Measurements from ENCODE around the gene LTB4R.

LTB4R gene

GRCh38 chr14:24269910-24270536 is 41.3 kb upstream of the LTB4R start:
- no peak overlapping the region for H3K4me3 ChIP-seq (ENCODE audit: low read depth, low read length)
- H3K27me3 ChIP-seq (ENCODE audit: insufficient read depth, low read length) = no peaks in the 10 kb centered on the region
- no peak overlapping the region for H2AFZ ChIP-seq (ENCODE audit: low read length, unreplicated experiment)
- peaks cover 4% of the 10 kb centered on the region for H3K4me1 ChIP-seq (ENCODE audit: control insufficient read depth, insufficient read depth, low read length, unreplicated experiment)
- H3K36me3 ChIP-seq (ENCODE audit: insufficient read depth, low read length) = no peaks in the 10 kb centered on the region
- H3K27ac ChIP-seq (ENCODE audit: low read depth, low read length) = no peak overlapping the region
- no peaks in the 10 kb centered on the region for H3K79me2 ChIP-seq (ENCODE audit: control insufficient read depth, insufficient read depth, low read length, unreplicated experiment)

GRCh38 chr14:24270537-24271133 is 40.7 kb upstream of the LTB4R start:
- Histone ChIP-seq H3K36me3 (ENCODE audit: insufficient read depth, low read length) (no peaks in the 10 kb centered on the region), H3K27ac (ENCODE audit: low read depth, low read length) (no peak overlapping the region; the same call in 1 of the 2 replicates), H3K79me2 (ENCODE audit: control insufficient read depth, insufficient read depth, low read length, unreplicated experiment) (no peaks in the 10 kb centered on the region), H3K27me3 (ENCODE audit: insufficient read depth, low read length) (no peaks in the 10 kb centered on the region), H3K4me3 (ENCODE audit: low read depth, low read length) (peak overlapping the region; percentile 84), H2AFZ (ENCODE audit: low read length, unreplicated experiment) (no peak overlapping the region), H3K4me1 (ENCODE audit: control insufficient read depth, insufficient read depth, low read length, unreplicated experiment) (peaks cover 4% of the 10 kb centered on the region)

DNA sequence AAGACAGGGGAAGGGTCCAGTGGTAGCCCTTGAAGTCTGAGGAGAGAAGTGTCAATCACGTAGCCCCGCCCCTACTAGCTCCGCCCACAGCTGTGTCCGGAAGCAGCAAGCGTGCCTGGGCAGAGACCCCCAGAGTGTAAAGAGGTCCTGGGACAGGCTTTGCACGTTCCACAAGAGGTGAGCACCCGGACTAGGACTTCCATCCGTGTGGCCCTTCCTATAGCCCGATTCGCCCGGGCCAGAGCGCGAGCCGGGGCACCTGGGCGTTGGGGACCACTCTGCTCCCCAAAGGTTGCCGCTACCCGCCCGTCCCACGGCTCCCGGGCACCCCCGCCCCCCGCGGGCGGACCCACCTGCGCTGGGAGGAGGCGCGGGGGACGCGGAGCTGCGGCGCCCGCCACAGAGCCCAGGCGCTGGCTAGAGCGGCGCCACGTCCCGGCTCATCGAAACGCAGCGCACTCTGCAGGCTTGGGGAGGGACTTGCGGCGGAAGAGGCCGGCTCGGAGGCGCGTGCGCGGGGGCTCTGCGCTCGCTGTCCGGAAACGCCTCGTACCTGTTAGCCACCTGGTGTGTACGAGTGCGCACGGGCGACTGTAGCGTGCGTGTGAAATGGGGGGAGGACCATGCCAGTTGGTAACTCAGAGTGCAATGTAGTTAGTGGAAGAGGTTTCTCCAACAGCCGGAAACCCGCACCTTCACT is 40.0 kb upstream of the LTB4R start, which contains the start of gene RABGGTA:
RABGGTA (minus strand) TSS at position 464 of the 700 bp plus-strand sequence. CDS start 482 bp downstream, outside the sequence.
- H2AFZ ChIP-seq (ENCODE audit: low read length, unreplicated experiment) = peak within 1 kb of the TSS; percentile 90

DNA sequence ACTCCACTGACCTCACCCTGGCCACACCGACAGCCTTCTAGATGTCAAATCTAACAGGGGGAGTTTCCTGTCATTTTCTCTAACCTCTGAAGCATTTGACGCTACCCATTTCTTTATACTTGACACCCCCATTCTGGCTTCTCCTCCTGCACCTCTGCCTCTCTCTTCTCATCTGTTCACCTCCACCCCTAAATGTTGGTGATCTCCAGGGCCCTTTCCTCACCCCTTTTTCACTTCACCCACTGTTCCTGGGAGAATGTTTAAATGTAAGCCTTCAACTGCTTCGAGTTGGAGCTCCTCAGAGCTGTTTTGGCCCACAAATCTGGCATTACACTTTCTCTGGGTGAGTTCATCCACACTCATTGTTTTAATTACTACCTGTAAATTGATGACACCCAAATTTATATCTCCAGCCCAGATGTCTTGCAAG is 39.5 kb upstream of the LTB4R start:
- H3K36me3 ChIP-seq (ENCODE audit: insufficient read depth, low read length) = no peaks in the 10 kb centered on the region
- no peaks in the 10 kb centered on the region for H3K79me2 ChIP-seq (ENCODE audit: control insufficient read depth, insufficient read depth, low read length, unreplicated experiment)
- peaks cover 4% of the 10 kb centered on the region for H3K4me1 ChIP-seq (ENCODE audit: control insufficient read depth, insufficient read depth, low read length, unreplicated experiment)
- H3K27ac ChIP-seq (ENCODE audit: low read depth, low read length) = no peak overlapping the region
- no peaks in the 10 kb centered on the region for H3K27me3 ChIP-seq (ENCODE audit: insufficient read depth, low read length)
- H3K4me3 ChIP-seq (ENCODE audit: low read depth, low read length) = peak overlapping the region; percentile 84
- H2AFZ ChIP-seq (ENCODE audit: low read length, unreplicated experiment) = peak overlapping the region; percentile 69

More for the DNA sequence above, 40.0 kb upstream of the LTB4R start, which contains the start of gene RABGGTA:
- Histone ChIP-seq H3K4me1 (ENCODE audit: control insufficient read depth, insufficient read depth, low read length, unreplicated experiment) (peaks cover 4% of the 10 kb centered on the region), H3K27ac (ENCODE audit: low read depth, low read length) (peak within 1 kb of the TSS; percentile 75), H3K36me3 (ENCODE audit: insufficient read depth, low read length) (no peaks in the 10 kb centered on the region), H3K79me2 (ENCODE audit: control insufficient read depth, insufficient read depth, low read length, unreplicated experiment) (no peaks in the 10 kb centered on the region), H3K4me3 (ENCODE audit: low read depth, low read length) (peak within 1 kb of the TSS; percentile 84), H3K27me3 (ENCODE audit: insufficient read depth, low read length) (no peaks in the 10 kb centered on the region)

DNA sequence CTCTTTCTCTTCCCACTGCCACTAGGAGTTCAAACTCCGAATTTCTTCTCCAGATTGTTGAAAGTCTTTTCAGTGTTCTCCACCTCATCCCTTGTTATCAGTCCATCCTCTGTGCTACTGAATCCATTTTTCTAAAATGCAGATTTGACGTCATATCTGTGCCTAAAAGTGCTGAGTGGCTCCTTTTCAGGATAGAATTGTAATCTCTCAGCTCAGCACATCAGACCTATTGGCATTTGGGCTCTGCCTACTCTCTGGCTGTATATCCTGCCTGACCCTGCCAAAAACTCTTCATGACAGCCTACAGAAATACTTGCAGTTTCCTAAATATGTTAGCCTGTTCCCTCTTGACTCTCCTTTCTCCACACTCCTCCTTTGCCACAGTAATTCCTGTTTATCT is 38.8 kb upstream of the LTB4R start:
- H3K36me3 ChIP-seq (ENCODE audit: insufficient read depth, low read length) = no peaks in the 10 kb centered on the region
- no peak overlapping the region for H3K27ac ChIP-seq (ENCODE audit: low read depth, low read length)
- H2AFZ ChIP-seq (ENCODE audit: low read length, unreplicated experiment) = peak overlapping the region; percentile 69
- no peaks in the 10 kb centered on the region for H3K27me3 ChIP-seq (ENCODE audit: insufficient read depth, low read length)
- peaks cover 4% of the 10 kb centered on the region for H3K4me1 ChIP-seq (ENCODE audit: control insufficient read depth, insufficient read depth, low read length, unreplicated experiment)
- H3K79me2 ChIP-seq (ENCODE audit: control insufficient read depth, insufficient read depth, low read length, unreplicated experiment) = no peaks in the 10 kb centered on the region
- H3K4me3 ChIP-seq (ENCODE audit: low read depth, low read length) = peak overlapping the region; percentile 84

DNA sequence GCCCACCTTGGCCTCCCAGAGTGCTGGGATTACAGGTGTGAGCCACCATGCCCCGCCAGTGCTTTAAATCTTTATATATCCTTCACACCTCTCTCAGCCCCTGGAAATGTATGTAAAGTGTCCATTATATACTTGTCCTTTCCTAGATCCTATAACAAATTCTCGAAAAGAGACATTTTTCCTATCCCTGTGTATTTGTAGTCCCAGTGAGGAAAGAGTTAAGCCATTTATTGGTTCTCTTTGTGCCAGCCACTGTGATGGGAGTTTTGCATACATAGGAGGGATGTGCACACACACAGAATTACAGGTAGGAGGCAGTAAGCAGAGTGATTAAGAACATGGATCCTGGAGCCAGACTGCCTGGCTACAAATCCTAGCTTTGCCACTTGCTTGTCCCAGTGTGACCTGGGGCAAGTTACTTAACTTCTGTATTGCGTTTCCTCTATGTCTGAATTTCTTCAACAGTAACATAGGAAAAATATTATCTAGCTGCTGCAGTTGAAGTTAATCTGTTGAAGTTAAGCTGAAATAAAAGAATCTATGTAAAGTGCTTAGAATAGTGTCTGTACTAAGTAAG is 37.8 kb upstream of the LTB4R start:
- H2AFZ ChIP-seq (ENCODE audit: low read length, unreplicated experiment) = no peak overlapping the region

GRCh38 chr14:24274101-24274543 is 37.2 kb upstream of the LTB4R start:
- Histone ChIP-seq H3K27ac (ENCODE audit: low read depth, low read length) (no peak overlapping the region), H3K79me2 (ENCODE audit: control insufficient read depth, insufficient read depth, low read length, unreplicated experiment) (no peaks in the 10 kb centered on the region), H3K27me3 (ENCODE audit: insufficient read depth, low read length) (no peaks in the 10 kb centered on the region), H3K36me3 (ENCODE audit: insufficient read depth, low read length) (no peaks in the 10 kb centered on the region), H3K4me3 (ENCODE audit: low read depth, low read length) (no peak overlapping the region), H3K4me1 (ENCODE audit: control insufficient read depth, insufficient read depth, low read length, unreplicated experiment) (peaks cover 7% of the 10 kb centered on the region), H2AFZ (ENCODE audit: low read length, unreplicated experiment) (no peak overlapping the region)

More for the DNA sequence above, 37.8 kb upstream of the LTB4R start:
- H3K27me3 ChIP-seq (ENCODE audit: insufficient read depth, low read length) = no peaks in the 10 kb centered on the region
- no peak overlapping the region for H3K27ac ChIP-seq (ENCODE audit: low read depth, low read length)
- peaks cover 4% of the 10 kb centered on the region for H3K4me1 ChIP-seq (ENCODE audit: control insufficient read depth, insufficient read depth, low read length, unreplicated experiment)
- H3K79me2 ChIP-seq (ENCODE audit: control insufficient read depth, insufficient read depth, low read length, unreplicated experiment) = no peaks in the 10 kb centered on the region
- H3K36me3 ChIP-seq (ENCODE audit: insufficient read depth, low read length) = no peaks in the 10 kb centered on the region
- no peak overlapping the region for H3K4me3 ChIP-seq (ENCODE audit: low read depth, low read length)

GRCh38 chr14:24277071-24277470 is 34.2 kb upstream of the LTB4R start:
- peaks cover 17% of the 10 kb centered on the region for H3K4me1 ChIP-seq (ENCODE audit: control insufficient read depth, insufficient read depth, low read length, unreplicated experiment)
- no peak overlapping the region for H3K27ac ChIP-seq (ENCODE audit: low read depth, low read length)
- no peaks in the 10 kb centered on the region for H3K27me3 ChIP-seq (ENCODE audit: insufficient read depth, low read length)

DNA sequence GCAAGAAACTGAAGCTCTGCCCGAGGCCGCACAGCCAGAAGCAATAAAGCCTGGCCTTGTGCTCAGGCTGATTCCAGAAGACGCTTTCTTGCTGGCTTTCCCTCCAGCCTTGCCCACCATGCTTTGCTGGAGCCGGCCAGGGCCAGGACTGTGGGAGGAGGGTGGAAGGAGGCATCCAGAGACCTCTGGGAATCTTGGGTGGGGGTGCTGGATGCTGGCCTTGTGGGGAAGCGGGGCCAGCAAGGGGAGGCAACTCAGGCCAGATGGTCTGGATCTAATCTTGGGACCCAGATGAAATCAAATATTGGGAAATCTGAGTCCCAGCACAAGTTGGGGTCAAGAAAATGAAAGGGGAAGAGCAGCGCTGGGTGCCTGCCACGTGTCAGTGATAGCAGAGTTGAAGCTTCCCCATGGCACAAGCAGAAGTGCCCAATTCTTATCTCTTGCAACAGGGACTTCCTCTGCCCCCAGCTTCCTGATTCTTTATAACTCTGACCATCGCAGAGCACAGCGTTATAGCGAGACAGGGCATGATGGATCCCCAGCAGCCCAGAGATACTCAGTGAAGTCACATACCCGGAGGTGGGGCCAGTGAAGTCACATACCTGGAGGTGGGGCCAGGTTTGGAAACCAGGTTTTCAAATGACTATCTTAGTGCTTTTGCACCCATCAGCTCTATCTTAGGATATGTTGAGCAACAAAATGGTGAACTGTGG is 33.5 kb upstream of the LTB4R start:
- Histone ChIP-seq H3K4me3 (ENCODE audit: low read depth, low read length) (no peak overlapping the region), H3K27ac (ENCODE audit: low read depth, low read length) (no peak overlapping the region)

More at GRCh38 chr14:24277071-24277470, 34.2 kb upstream of the LTB4R start:
- H3K79me2 ChIP-seq (ENCODE audit: control insufficient read depth, insufficient read depth, low read length, unreplicated experiment) = no peaks in the 10 kb centered on the region
- H2AFZ ChIP-seq (ENCODE audit: low read length, unreplicated experiment) = no peak overlapping the region
- no peak overlapping the region for H3K4me3 ChIP-seq (ENCODE audit: low read depth, low read length)
- no peaks in the 10 kb centered on the region for H3K36me3 ChIP-seq (ENCODE audit: insufficient read depth, low read length)

GRCh38 chr14:24278424-24278823 is 32.9 kb upstream of the LTB4R start:
- H3K27me3 ChIP-seq (ENCODE audit: insufficient read depth, low read length) = no peaks in the 10 kb centered on the region
- H3K79me2 ChIP-seq (ENCODE audit: control insufficient read depth, insufficient read depth, low read length, unreplicated experiment) = no peaks in the 10 kb centered on the region
- H2AFZ ChIP-seq (ENCODE audit: low read length, unreplicated experiment) = no peak overlapping the region
- no peak overlapping the region for H3K27ac ChIP-seq (ENCODE audit: low read depth, low read length)
- H3K4me3 ChIP-seq (ENCODE audit: low read depth, low read length) = no peak overlapping the region
- no peaks in the 10 kb centered on the region for H3K36me3 ChIP-seq (ENCODE audit: insufficient read depth, low read length)
- H3K4me1 ChIP-seq (ENCODE audit: control insufficient read depth, insufficient read depth, low read length, unreplicated experiment) = peaks cover 16% of the 10 kb centered on the region

More for the DNA sequence above, 33.5 kb upstream of the LTB4R start:
- Histone ChIP-seq H2AFZ (ENCODE audit: low read length, unreplicated experiment) (no peak overlapping the region), H3K27me3 (ENCODE audit: insufficient read depth, low read length) (no peaks in the 10 kb centered on the region), H3K4me1 (ENCODE audit: control insufficient read depth, insufficient read depth, low read length, unreplicated experiment) (peaks cover 16% of the 10 kb centered on the region), H3K79me2 (ENCODE audit: control insufficient read depth, insufficient read depth, low read length, unreplicated experiment) (no peaks in the 10 kb centered on the region), H3K36me3 (ENCODE audit: insufficient read depth, low read length) (no peaks in the 10 kb centered on the region)

Data from ACC112 (cell line).